IPS DF 4.7 (cell line): ENCODE data around the gene ADRB1.

Experiments
- DNase-seq: peaks from one replicate; pipeline ENCODE4 v3.0.0-alpha.2; 2013; ENCODE audit warnings: low spot score; ENCODE audit errors: extremely low read depth

The ADRB1 gene

DNA sequence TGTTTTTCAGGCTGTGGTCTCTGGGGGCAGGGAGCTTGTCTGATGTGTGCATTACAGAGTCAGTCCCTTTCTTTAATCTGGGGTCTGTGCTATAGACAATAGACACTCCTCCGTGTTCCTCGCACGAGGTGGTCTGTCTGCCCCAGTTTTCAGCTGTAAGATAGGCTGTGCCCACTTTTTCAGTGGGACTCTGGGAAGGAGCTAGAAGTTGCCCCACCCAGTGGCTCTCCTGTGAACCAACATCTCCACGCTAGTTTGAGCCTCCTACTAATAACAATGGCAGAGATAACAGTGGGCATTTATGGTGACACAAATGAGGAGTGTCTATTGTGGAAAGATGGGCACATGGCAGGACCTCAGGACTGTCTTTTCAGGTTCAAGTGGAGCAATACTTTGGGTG lies 44.0 kb downstream of the ADRB1 start:
- no peak for DNase-seq

DNA sequence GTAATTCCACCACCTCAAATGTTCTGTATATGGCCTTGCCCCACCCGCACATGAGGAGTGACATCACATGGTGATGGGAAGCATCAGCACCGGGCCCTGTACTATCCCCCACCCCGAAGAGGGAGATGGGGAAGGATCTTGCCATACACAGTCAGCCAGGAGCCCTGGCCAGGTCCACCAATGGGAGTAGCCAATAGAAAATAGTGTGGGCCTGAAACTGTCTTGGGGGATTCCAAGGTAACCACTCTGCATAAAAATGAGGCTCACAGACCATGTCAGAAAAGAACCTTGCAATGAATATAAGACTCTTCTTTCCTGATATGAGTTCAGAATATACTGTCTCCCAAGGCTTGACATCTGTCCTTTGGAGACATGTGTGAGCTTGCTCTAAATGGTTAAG lies 51.1 kb downstream of the ADRB1 start:
- no peak for DNase-seq

DNA sequence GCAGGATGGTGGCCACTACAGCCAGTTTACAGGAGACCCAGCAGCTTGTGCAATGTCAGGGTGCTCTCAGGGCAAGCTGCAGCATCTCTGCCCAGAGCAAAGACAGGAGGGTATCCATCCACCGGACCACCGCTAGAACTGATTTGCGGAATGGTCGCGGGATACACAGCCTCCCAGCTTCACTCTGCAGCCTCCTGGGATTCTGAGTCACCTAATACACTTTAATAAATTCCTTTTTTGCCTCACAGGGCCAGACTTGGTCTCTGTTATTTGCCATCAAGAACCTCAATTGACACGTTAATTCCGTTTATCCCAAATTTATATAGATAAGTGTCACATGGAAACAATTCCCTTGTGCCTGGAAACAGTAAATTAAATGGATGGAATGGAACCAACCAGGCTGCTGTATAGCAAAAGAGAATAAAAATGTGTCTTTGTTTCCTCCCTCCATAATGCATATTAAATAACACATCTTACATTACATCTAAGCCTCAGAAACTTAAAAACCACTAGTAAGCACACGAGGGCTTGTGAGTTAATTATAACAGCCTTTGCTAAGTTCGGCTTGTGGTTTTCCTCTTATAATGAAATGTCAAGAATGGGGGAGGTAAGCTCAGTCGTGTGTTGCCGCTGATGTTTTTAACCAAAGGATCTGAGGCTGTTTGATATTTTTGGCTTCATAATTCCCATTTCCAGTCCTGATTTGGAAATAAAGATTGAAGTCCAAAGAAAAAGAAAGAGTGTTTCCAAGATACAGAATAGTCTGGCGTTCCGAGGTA lies 52.1 kb downstream of the ADRB1 start:
- no peak for DNase-seq
